ENCODE measurements around the gene HEATR1. TPM values are rescaled to one million over a fixed set of nuclear protein-coding genes. Genes with fewer than 3 reads are reported as not detected.

HEATR1 gene
- 19.5 TPM for polyA plus RNA-seq (2012; ENCODE audit: insufficient read length, low read depth)

GRCh38 chr1:236603991-236604904, at the start of gene HEATR1:
Gene HEATR1, minus strand, starts transcription at chr1:236604516. Its CDS starts 421 bp downstream, at chr1:236604095.
- TF ChIP-seq SIN3A (IDR thresholded peaks at IDR 0.05; ENCODE audit: borderline replicate concordance, insufficient read depth, low read length) (peak; percentile 95; the same call in 1 of the 2 replicates), FOXP2 (optimal IDR thresholded peaks at IDR 0.05; ENCODE audit: borderline replicate concordance, extremely low read depth, extremely low read length, insufficient read depth) (peak; percentile 55), REST (IDR thresholded peaks at IDR 0.05; ENCODE audit: insufficient read depth in 1 of 2, low read depth in 2 of 2, low read length in 2 of 2) (peak; percentile 56 to 69; a peak in 2 of 4 replicates), TAF1 (IDR thresholded peaks at IDR 0.05; ENCODE audit: borderline replicate concordance, insufficient read depth, low read length) (peak; percentile 84; the same call in 1 of the 2 replicates), POLR2AphosphoS5 (IDR thresholded peaks at IDR 0.05; ENCODE audit: low read depth, low read length) (peak; percentile 96)

GRCh38 chr1:236645016-236645680, 40.8 kb upstream of the HEATR1 start:
- no peak for TF ChIP-seq REST (IDR thresholded peaks at IDR 0.05; ENCODE audit: insufficient read depth in 1 of 2, low read depth in 2 of 2, low read length in 2 of 2)
- TF ChIP-seq SIN3A (IDR thresholded peaks at IDR 0.05; ENCODE audit: borderline replicate concordance, insufficient read depth, low read length) = no peak
- no peak for TF ChIP-seq FOXP2 (optimal IDR thresholded peaks at IDR 0.05; ENCODE audit: borderline replicate concordance, extremely low read depth, extremely low read length, insufficient read depth)
- no peak for TF ChIP-seq POLR2AphosphoS5 (IDR thresholded peaks at IDR 0.05; ENCODE audit: low read depth, low read length)
- TF ChIP-seq TAF1 (IDR thresholded peaks at IDR 0.05; ENCODE audit: borderline replicate concordance, insufficient read depth, low read length) = no peak

- no peak for TF ChIP-seq REST (IDR thresholded peaks at IDR 0.05; ENCODE audit: insufficient read depth in 1 of 2, low read depth in 2 of 2, low read length in 2 of 2)
- no peak for TF ChIP-seq FOXP2 (optimal IDR thresholded peaks at IDR 0.05; ENCODE audit: borderline replicate concordance, extremely low read depth, extremely low read length, insufficient read depth)
- no peak for TF ChIP-seq TAF1 (IDR thresholded peaks at IDR 0.05; ENCODE audit: borderline replicate concordance, insufficient read depth, low read length)
- no peak for TF ChIP-seq SIN3A (IDR thresholded peaks at IDR 0.05; ENCODE audit: borderline replicate concordance, insufficient read depth, low read length)
- no peak for TF ChIP-seq POLR2AphosphoS5 (IDR thresholded peaks at IDR 0.05; ENCODE audit: low read depth, low read length)
Measured at GRCh38 chr1:236642763-236643162, 38.4 kb upstream of the HEATR1 start.

GRCh38 chr1:236639686-236640085, 35.4 kb upstream of the HEATR1 start:
- TF ChIP-seq SIN3A (IDR thresholded peaks at IDR 0.05; ENCODE audit: borderline replicate concordance, insufficient read depth, low read length) (no peak), REST (IDR thresholded peaks at IDR 0.05; ENCODE audit: insufficient read depth in 1 of 2, low read depth in 2 of 2, low read length in 2 of 2) (no peak), FOXP2 (optimal IDR thresholded peaks at IDR 0.05; ENCODE audit: borderline replicate concordance, extremely low read depth, extremely low read length, insufficient read depth) (no peak), TAF1 (IDR thresholded peaks at IDR 0.05; ENCODE audit: borderline replicate concordance, insufficient read depth, low read length) (no peak), POLR2AphosphoS5 (IDR thresholded peaks at IDR 0.05; ENCODE audit: low read depth, low read length) (no peak)
